Testis (tissue), 2 donors: Measurements from ENCODE around the gene SYT8.

Experiments
- POLR2A ChIP-seq: fragments of 450-650 bp; IDR thresholded peaks from one replicate; pipeline ENCODE4 v1.6.1; 2017; ENCODE audit warnings: antibody characterized with exemption, mild to moderate bottlenecking, moderate library complexity
- TF ChIP-seq, protein P1 (sequence below), 3 experiments: fragments of 450-650 bp in 2 of 3; fragments of 200-600 bp in 1 of 3; sonication (generic) in 1 of 3; IDR thresholded peaks; one replicate each; pipeline ENCODE4 v1.5.1; 2016 to 2019; ENCODE audit warnings: antibody characterized with exemption in 3 of 3, mild to moderate bottlenecking in 2 of 3, moderate library complexity in 1 of 3

DNA sequence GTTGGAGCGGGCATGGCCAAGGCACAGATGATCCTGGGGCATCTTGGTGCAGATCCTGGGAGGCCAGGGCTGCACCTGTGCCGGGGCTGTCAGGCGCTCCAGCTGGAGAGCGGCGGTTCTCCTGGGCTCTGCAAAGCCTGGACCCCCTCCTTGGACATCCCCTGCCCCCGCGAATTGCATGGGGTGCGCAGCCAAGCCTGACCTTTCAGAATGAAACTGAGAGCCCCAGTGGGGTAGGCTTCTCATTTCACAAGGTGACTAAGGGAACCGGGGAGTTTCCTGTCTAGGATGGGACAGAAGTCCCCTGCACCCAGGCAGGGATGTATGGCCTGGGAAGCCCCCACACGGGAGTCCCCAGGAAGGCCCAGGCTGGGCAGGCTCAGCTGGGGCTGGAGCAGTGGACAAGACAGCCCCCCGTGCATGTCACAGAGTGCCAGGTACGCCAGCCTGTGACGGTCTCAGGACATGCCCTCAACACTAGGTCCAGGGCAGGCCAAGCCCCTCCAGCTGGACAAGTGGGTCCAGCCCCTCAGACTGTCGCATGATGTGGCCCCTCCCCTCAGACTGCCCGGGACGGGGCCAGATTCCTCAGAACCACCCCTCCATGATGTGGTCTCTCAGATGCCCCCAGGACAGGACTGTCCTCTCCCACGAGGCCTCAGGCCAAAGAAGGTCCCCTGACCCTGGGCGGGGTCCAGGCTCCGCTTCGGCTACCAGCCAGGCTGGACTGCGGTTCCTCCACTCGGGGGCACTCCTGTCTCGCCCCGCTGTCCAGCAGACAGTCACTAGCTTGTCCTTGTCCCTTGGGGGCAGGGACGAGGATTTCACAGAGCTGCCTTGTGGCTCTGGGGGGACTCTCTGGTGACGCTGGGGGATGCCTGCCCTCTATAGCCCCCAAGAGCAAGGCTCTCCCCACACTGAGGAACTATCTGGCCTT is 20.4 kb downstream of the SYT8 start:
- TF ChIP-seq, protein P1, sequence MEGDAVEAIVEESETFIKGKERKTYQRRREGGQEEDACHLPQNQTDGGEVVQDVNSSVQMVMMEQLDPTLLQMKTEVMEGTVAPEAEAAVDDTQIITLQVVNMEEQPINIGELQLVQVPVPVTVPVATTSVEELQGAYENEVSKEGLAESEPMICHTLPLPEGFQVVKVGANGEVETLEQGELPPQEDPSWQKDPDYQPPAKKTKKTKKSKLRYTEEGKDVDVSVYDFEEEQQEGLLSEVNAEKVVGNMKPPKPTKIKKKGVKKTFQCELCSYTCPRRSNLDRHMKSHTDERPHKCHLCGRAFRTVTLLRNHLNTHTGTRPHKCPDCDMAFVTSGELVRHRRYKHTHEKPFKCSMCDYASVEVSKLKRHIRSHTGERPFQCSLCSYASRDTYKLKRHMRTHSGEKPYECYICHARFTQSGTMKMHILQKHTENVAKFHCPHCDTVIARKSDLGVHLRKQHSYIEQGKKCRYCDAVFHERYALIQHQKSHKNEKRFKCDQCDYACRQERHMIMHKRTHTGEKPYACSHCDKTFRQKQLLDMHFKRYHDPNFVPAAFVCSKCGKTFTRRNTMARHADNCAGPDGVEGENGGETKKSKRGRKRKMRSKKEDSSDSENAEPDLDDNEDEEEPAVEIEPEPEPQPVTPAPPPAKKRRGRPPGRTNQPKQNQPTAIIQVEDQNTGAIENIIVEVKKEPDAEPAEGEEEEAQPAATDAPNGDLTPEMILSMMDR (IDR thresholded peaks at IDR 0.05): no peak
- TF ChIP-seq POLR2A: no peak
